OCI-LY7 (cell line): ENCODE results near the gene ABCC1. TPM values are rescaled to one million over a fixed set of nuclear protein-coding genes. Genes with fewer than 3 reads are reported as not detected.

Experiments used
- BruUV-seq: library from RNA; stranded (reverse); fragments of 400-500 nt; replicated peaks from 2 replicates; lab custom pipeline; 2021; lab: Mats Ljungman, UMichigan
- CTCF ChIA-PET: fragments of 300-600 bp; sonication (Branson Sonifier 250); formaldehyde crosslinking; loops from one replicate; lab custom pipeline; 2022; ENCODE audit warnings: antibody characterized with exemption; ENCODE audit not compliant: unreplicated experiment; lab: Charles Lee
- POLR2A ChIA-PET: fragments of 300-600 bp; sonication (Branson Sonifier 250); formaldehyde crosslinking; loops from one replicate; lab custom pipeline; 2022; ENCODE audit warnings: antibody characterized with exemption; lab: Charles Lee
- DNase-seq: peaks from one replicate; pipeline ENCODE4 v3.0.0-alpha.2; 2015; ENCODE audit warnings: low spot score
- H2AFZ ChIP-seq: fragments of 200-600 bp; sonication (generic), shearing (Covaris generic); 2 replicates; pipeline ENCODE4 v1.6.1; 2014; ENCODE audit warnings: mild to moderate bottlenecking, antibody characterized with exemption, low read length, moderate library complexity
- H3K27ac ChIP-seq: fragments of 200-600 bp; sonication (generic); 2 replicates; pipeline ENCODE4 v1.5.1; 2014; ENCODE audit warnings: mixed run types, low read depth, mild to moderate bottlenecking, moderate library complexity, low read length, inconsistent platforms; ENCODE audit not compliant: poor library complexity, severe bottlenecking
- H3K36me3 ChIP-seq: fragments of 200-600 bp; sonication (generic); 2 replicates; pipeline ENCODE4 v1.6.1; 2014; ENCODE audit warnings: mild to moderate bottlenecking, antibody characterized with exemption, low read length, moderate library complexity, mixed read lengths; ENCODE audit not compliant: insufficient read depth
- H3K4me1 ChIP-seq: fragments of 200-600 bp; sonication (generic); 2 replicates; pipeline ENCODE4 v1.5.1; 2014; ENCODE audit warnings: mild to moderate bottlenecking, low read length; ENCODE audit not compliant: insufficient read depth, poor library complexity, severe bottlenecking
- H3K4me2 ChIP-seq: fragments of 200-600 bp; sonication (generic); 2 replicates; pipeline ENCODE4 v1.6.1; 2014; ENCODE audit warnings: mild to moderate bottlenecking, low read length
- H3K4me3 ChIP-seq: fragments of 200-600 bp; sonication (generic); 2 replicates; pipeline ENCODE4 v1.5.1; 2014; ENCODE audit warnings: mild to moderate bottlenecking, low read depth, low read length; ENCODE audit not compliant: poor library complexity, severe bottlenecking
- H3K79me2 ChIP-seq: fragments of 200-600 bp; sonication (generic); 2 replicates; pipeline ENCODE4 v1.6.1; 2016; ENCODE audit warnings: low read depth, mild to moderate bottlenecking, low read length, moderate library complexity, mixed read lengths; ENCODE audit not compliant: insufficient read depth
- H3K9me2 ChIP-seq: fragments of 200-600 bp; sonication (generic); 2 replicates; pipeline ENCODE4 v1.6.1; 2016; ENCODE audit warnings: mild to moderate bottlenecking, low read length, mixed read lengths; ENCODE audit not compliant: insufficient read depth
- H3K9me3 ChIP-seq: fragments of 200-600 bp; sonication (generic); 2 replicates; pipeline ENCODE4 v1.6.1; 2014; ENCODE audit warnings: mild to moderate bottlenecking, mixed run types, low read length, mixed read lengths
- H4K20me1 ChIP-seq: fragments of 200-600 bp; sonication (generic); 2 replicates; pipeline ENCODE4 v1.6.1; 2014; ENCODE audit warnings: mild to moderate bottlenecking, antibody characterized with exemption, low read length, moderate library complexity, mixed read lengths; ENCODE audit not compliant: insufficient read depth
- EZH2phosphoT487 ChIP-seq: fragments of 200-600 bp; sonication (generic); IDR thresholded peaks from 2 replicates; pipeline ENCODE4 v1.6.1; 2018; ENCODE audit warnings: low read depth, borderline replicate concordance, mild to moderate bottlenecking, mixed run types, antibody characterized with exemption, low read length, moderate library complexity, mixed read lengths
- intact Hi-C: fragments of 100-400 bp; cut with micrococcal nuclease; formaldehyde crosslinking; loops from one replicate; pipeline ENCODE4 v1.10.0; 2022; ENCODE audit not compliant: unreplicated experiment
- total RNA-seq, 2 experiments: library from RNA; depleted of rRNA in 1 of 2; stranded (reverse); fragments of >200 nt in 1 of 2; shearing (Covaris generic) in 1 of 2; gene quantifications; 2 replicates each; pipeline ENCODE4 v1.2.3, GENCODE V29; 2014 to 2022
- TF ChIP-seq, protein P1 (sequence below): fragments of 200-600 bp; sonication (generic); conservative IDR thresholded peaks from 2 replicates; pipeline ENCODE4 v1.5.1; 2014; ENCODE audit warnings: mild to moderate bottlenecking, antibody characterized with exemption, low read length, moderate library complexity, mixed read lengths

ABCC1 gene
- total RNA-seq, 2 experiments from 2014 or later, result 39.9 to 71.8 TPM

DNA sequence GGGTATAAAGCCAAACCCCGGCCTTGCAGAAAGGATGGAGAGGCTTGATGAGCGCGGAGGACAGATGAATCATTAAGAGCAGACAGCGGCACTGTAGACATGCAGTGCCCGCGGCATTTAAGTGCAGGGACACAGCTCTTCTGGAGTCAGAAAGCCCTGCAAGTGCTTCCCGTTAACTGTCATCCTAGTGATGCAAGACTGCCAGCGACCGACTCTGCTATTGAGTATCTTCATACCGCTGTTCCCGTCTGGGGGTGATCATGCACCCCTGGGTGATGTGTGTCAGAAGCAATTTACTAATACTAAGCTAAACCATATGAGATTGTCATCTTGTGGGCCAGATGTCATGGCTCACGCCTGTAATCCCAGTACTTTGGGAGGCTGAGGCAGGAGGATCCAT lies 172.8 kb downstream of the ABCC1 start:
- POLR2A ChIA-PET, result interaction anchor here (0.6 to 1.5 kb wide), 4 partner anchors 15 to 356 kb away, joined by 3 to 4 read pairs (median 3); no protein-coding TSS in a partner anchor
- no peaks in the 10 kb centered on the region for H4K20me1 ChIP-seq
- peaks cover 100% of the 10 kb centered on the region for H3K36me3 ChIP-seq
- no peak for DNase-seq
- no peak overlapping the region for H3K4me3 ChIP-seq
- no peak overlapping the region for H3K4me2 ChIP-seq
- no TSS peak for BruUV-seq
- TF ChIP-seq, protein P1, sequence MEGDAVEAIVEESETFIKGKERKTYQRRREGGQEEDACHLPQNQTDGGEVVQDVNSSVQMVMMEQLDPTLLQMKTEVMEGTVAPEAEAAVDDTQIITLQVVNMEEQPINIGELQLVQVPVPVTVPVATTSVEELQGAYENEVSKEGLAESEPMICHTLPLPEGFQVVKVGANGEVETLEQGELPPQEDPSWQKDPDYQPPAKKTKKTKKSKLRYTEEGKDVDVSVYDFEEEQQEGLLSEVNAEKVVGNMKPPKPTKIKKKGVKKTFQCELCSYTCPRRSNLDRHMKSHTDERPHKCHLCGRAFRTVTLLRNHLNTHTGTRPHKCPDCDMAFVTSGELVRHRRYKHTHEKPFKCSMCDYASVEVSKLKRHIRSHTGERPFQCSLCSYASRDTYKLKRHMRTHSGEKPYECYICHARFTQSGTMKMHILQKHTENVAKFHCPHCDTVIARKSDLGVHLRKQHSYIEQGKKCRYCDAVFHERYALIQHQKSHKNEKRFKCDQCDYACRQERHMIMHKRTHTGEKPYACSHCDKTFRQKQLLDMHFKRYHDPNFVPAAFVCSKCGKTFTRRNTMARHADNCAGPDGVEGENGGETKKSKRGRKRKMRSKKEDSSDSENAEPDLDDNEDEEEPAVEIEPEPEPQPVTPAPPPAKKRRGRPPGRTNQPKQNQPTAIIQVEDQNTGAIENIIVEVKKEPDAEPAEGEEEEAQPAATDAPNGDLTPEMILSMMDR, result no peak
- TF ChIP-seq EZH2phosphoT487, result no peak
- H3K9me3 ChIP-seq, result peaks cover 25% of the 10 kb centered on the region
- no peaks in the 10 kb centered on the region for H3K9me2 ChIP-seq
- no peak overlapping the region for H3K27ac ChIP-seq
- CTCF ChIA-PET, result no interaction called here
- no peak overlapping the region for H2AFZ ChIP-seq
- no peaks in the 10 kb centered on the region for H3K79me2 ChIP-seq
- intact Hi-C loops, result loop anchor here (10.0 kb wide), 1 partner anchor 177 kb away; the partner anchor contains the start of gene ABCC1
- peaks cover 15% of the 10 kb centered on the region for H3K4me1 ChIP-seq

DNA sequence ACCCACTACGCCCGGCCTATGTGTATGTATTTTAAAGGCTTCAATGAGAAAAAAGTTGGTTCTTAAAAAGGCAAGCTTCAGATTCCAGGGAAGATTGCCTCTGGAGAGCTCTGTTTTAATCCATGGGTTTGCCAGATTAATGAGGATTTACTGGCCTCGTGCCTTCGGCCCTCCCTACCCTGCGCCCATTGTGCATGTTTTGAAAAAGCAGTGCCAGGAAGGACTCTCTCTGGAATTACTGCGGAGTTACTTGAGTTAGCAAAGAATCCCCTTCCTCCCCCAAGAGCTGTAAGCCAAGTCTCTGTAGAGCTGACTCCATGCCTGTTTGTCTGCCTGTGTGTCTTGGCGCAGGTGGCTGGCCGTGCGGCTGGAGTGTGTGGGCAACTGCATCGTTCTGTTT lies 175.0 kb downstream of the ABCC1 start:
- Histone ChIP-seq H3K9me3 (peaks cover 8% of the 10 kb centered on the region; the same call in 1 of the 2 replicates), H3K4me1 (peaks cover 21% of the 10 kb centered on the region), H3K4me3 (no peak overlapping the region), H3K79me2 (no peaks in the 10 kb centered on the region), H2AFZ (no peak overlapping the region), H3K27ac (no peak overlapping the region), H3K9me2 (no peaks in the 10 kb centered on the region), H3K36me3 (peaks cover 100% of the 10 kb centered on the region), H4K20me1 (no peaks in the 10 kb centered on the region), H3K4me2 (no peak overlapping the region)
- POLR2A ChIA-PET, result interaction anchor here (0.8 kb wide), 1 partner anchor 17 kb away, joined by 3 read pairs; no protein-coding TSS in a partner anchor
- no TSS peak for BruUV-seq
- intact Hi-C loops, result loop anchor here (10.0 kb wide), 1 partner anchor 180 kb away; the partner anchor contains the start of gene ABCC1
- CTCF ChIA-PET, result interaction anchor here (0.8 kb wide), 1 partner anchor 62 kb away, joined by 3 read pairs; no protein-coding TSS in a partner anchor
- no peak for TF ChIP-seq EZH2phosphoT487
- TF ChIP-seq, protein P1, result no peak
- DNase-seq, result no peak

DNA sequence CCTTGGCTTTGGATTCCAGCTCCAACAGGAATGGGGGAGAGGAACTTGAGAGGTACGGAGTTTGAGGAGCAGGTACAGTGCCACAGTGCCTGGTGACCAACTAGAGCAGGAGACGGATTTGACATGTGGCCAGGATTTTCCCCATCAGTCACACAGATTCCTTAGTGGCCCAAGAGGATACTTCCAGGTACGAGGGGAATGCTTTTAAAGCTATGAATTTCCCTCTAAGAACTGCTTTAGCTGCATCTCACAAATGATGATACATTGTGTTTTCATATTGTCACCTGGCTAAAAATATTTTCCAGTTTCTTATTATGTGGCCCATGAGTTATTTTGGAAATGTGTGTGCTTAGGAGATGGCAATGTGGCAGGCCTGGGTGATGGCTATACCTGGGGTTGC lies 175.6 kb downstream of the ABCC1 start:
- ChIA-PET CTCF (interaction anchor here (0.8 kb wide), 1 partner anchor 63 kb away, joined by 3 read pairs; no protein-coding TSS in a partner anchor), POLR2A (interaction anchor here (0.8 kb wide), 1 partner anchor 18 kb away, joined by 3 read pairs; no protein-coding TSS in a partner anchor)
- Histone ChIP-seq H4K20me1 (no peaks in the 10 kb centered on the region), H3K79me2 (no peaks in the 10 kb centered on the region), H2AFZ (no peak overlapping the region), H3K36me3 (peaks cover 100% of the 10 kb centered on the region), H3K9me2 (no peaks in the 10 kb centered on the region), H3K27ac (no peak overlapping the region), H3K4me1 (peaks cover 15% of the 10 kb centered on the region), H3K4me2 (no peak overlapping the region), H3K9me3 (peaks cover 8% of the 10 kb centered on the region; the same call in 1 of the 2 replicates), H3K4me3 (no peak overlapping the region)
- no peak for TF ChIP-seq EZH2phosphoT487
- TF ChIP-seq, protein P1, result no peak
- intact Hi-C loops, result loop anchor here (10.0 kb wide), 1 partner anchor 180 kb away; the partner anchor contains the start of gene ABCC1
- no peak for DNase-seq
- no TSS peak for BruUV-seq
